ENCODE measurements around the gene BYSL. TPM values are rescaled to one million over a fixed set of nuclear protein-coding genes. Genes with fewer than 3 reads are reported as not detected.
A peak's percentile ranks its signal among the peaks of the same experiment; 100 is the strongest.

The BYSL gene
- total RNA-seq, 1 experiment from 2014 or later, result 50.8 TPM

DNA sequence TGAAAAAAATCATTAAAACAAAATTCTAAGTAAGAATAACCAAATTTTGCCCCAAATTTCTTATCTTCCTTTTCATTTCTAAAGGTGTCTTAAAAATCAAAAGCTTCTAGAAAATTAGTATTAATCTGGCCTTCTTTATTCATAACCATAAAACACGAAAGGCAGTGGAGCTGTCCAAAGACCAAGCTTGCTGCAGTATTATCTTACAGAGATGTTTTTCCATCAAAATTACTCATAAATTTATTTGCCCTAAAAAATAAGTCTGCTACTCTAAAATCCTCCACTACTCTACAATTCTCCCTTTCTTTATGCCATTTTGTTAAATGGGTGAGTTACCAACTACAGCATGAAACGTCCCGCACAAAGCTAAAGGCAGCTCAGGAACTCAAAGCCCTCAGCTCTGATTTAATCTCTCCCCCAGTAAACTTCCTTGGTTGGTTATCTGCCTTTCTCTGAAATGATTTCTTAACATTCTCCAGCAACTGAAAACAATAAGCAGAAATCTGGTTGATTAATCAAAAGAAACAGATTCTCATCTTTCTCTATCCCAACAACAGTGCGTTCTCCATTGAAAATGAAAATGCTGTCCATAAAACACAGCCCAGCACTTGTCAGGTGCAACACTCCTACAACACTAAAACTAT lies 28.3 kb upstream of the BYSL start:
- TF ChIP-seq IRF2 (CRISPR knock-in tag; IDR thresholded peaks at IDR 0.05; ENCODE audit: borderline replicate concordance, low read depth) (no peak), NFE2L1 (CRISPR knock-in tag; IDR thresholded peaks at IDR 0.05) (no peak), SMAD4 (CRISPR knock-in tag; IDR thresholded peaks at IDR 0.05) (no peak)
- TF ChIP-seq, protein P1, sequence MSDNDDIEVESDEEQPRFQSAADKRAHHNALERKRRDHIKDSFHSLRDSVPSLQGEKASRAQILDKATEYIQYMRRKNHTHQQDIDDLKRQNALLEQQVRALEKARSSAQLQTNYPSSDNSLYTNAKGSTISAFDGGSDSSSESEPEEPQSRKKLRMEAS (CRISPR knock-in tag; IDR thresholded peaks at IDR 0.05), result no peak
- DNase-seq (ENCODE audit: low spot score), result no peak
- no peak for ATAC-seq
- Mint-ChIP-seq H3K27me3 (ENCODE audit: low read depth) (no peaks in the 10 kb centered on the region), H3K9me3 (no peaks in the 10 kb centered on the region), H3K27ac (no peak overlapping the region), H3K36me3 (no peaks in the 10 kb centered on the region), H3K4me3 (no peak overlapping the region), H3K4me1 (peaks cover 20% of the 10 kb centered on the region)
- ChIA-PET CTCF (interaction anchor here (0.8 to 5.7 kb wide), 4 partner anchors 28 to 155 kb away, joined by 3 to 53 read pairs (median 4); partner anchors contain the start of genes BYSL, MED20 and TOMM6), POLR2A (no interaction called here)

GRCh38 chr6:41894366-41895299 lies 26.7 kb upstream of the BYSL start:
- Mint-ChIP-seq H3K27me3 (ENCODE audit: low read depth) (no peaks in the 10 kb centered on the region), H3K36me3 (no peaks in the 10 kb centered on the region), H3K27ac (no peak overlapping the region), H3K4me3 (no peak overlapping the region), H3K4me1 (peaks cover 19% of the 10 kb centered on the region), H3K9me3 (no peaks in the 10 kb centered on the region)
- DNase-seq (ENCODE audit: low spot score) (peak; percentile 13), ATAC-seq (peak; percentile 53)
- CTCF ChIA-PET, result interaction anchor here (0.5 to 5.7 kb wide), 7 partner anchors 27 to 221 kb away, joined by 3 to 53 read pairs (median 5); partner anchors contain the start of genes BYSL, MED20 and TOMM6
- TF ChIP-seq ZNF416 (CRISPR knock-in tag; IDR thresholded peaks at IDR 0.05), result no peak
- 0 out of 2 replicates have a peak, but pooled peaks have one; percentile 7 for TF ChIP-seq TEAD1 (CRISPR knock-in tag; IDR thresholded peaks at IDR 0.05)
- peak; percentile 14; the same call in 1 of the 2 replicates for TF ChIP-seq SP1 (CRISPR knock-in tag; conservative IDR thresholded peaks at IDR 0.05)
- peak; percentile 42; the same call in 1 of the 2 replicates for TF ChIP-seq PRDM15 (CRISPR knock-in tag; IDR thresholded peaks at IDR 0.05)
- peak; percentile 24; the same call in 1 of the 2 replicates for TF ChIP-seq NFE2L1 (CRISPR knock-in tag; IDR thresholded peaks at IDR 0.05)
- TF ChIP-seq TEAD4 (CRISPR knock-in tag; IDR thresholded peaks at IDR 0.05), result no peak
- POLR2A ChIA-PET, result interaction anchor here (0.8 to 2.3 kb wide), 3 partner anchors 26 to 210 kb away, joined by 3 to 9 read pairs (median 4); partner anchors contain the start of genes BYSL and MED20

- ChIA-PET CTCF (interaction anchor here (0.5 to 5.7 kb wide), 8 partner anchors 26 to 220 kb away, joined by 3 to 53 read pairs (median 5); partner anchors contain the start of genes BYSL, MED20 and TOMM6), POLR2A (interaction anchor here (0.8 to 2.3 kb wide), 4 partner anchors 25 to 109 kb away, joined by 3 to 9 read pairs (median 4); partner anchors contain the start of genes BYSL and MED20)
- Mint-ChIP-seq H3K4me1 (peaks cover 21% of the 10 kb centered on the region), H3K4me3 (no peak within 1 kb of the TSS), H3K27me3 (ENCODE audit: low read depth) (no peaks in the 10 kb centered on the region), H3K27ac (peak within 1 kb of the TSS; percentile 99), H3K36me3 (no peaks in the 10 kb centered on the region), H3K9me3 (no peaks in the 10 kb centered on the region)
- DNase-seq (ENCODE audit: low spot score), result peak; percentile 95
- ATAC-seq, result peak; percentile 84
- TF ChIP-seq, protein P1 (CRISPR knock-in tag; IDR thresholded peaks at IDR 0.05), result peak; percentile 87
- TF ChIP-seq USF2 (CRISPR knock-in tag; IDR thresholded peaks at IDR 0.05) (peak; percentile 64), ZNF232 (CRISPR knock-in tag; IDR thresholded peaks at IDR 0.05) (no peak), SP1 (CRISPR knock-in tag; conservative IDR thresholded peaks at IDR 0.05) (peak; percentile 60; the same call in 1 of the 2 replicates), USF1 (CRISPR knock-in tag; IDR thresholded peaks at IDR 0.05) (peak; percentile 77), TEAD1 (CRISPR knock-in tag; IDR thresholded peaks at IDR 0.05) (0 out of 2 replicates have a peak, but pooled peaks have one; percentile 24), FOXJ3 (CRISPR knock-in tag; IDR thresholded peaks at IDR 0.05; ENCODE audit: borderline replicate concordance) (no peak), ETV6 (CRISPR knock-in tag; IDR thresholded peaks at IDR 0.05) (0 out of 2 replicates have a peak, but pooled peaks have one; percentile 40), NFYB (CRISPR knock-in tag; conservative IDR thresholded peaks at IDR 0.05; ENCODE audit: low read depth) (peak; percentile 67)
- TF ChIP-seq, protein P2, sequence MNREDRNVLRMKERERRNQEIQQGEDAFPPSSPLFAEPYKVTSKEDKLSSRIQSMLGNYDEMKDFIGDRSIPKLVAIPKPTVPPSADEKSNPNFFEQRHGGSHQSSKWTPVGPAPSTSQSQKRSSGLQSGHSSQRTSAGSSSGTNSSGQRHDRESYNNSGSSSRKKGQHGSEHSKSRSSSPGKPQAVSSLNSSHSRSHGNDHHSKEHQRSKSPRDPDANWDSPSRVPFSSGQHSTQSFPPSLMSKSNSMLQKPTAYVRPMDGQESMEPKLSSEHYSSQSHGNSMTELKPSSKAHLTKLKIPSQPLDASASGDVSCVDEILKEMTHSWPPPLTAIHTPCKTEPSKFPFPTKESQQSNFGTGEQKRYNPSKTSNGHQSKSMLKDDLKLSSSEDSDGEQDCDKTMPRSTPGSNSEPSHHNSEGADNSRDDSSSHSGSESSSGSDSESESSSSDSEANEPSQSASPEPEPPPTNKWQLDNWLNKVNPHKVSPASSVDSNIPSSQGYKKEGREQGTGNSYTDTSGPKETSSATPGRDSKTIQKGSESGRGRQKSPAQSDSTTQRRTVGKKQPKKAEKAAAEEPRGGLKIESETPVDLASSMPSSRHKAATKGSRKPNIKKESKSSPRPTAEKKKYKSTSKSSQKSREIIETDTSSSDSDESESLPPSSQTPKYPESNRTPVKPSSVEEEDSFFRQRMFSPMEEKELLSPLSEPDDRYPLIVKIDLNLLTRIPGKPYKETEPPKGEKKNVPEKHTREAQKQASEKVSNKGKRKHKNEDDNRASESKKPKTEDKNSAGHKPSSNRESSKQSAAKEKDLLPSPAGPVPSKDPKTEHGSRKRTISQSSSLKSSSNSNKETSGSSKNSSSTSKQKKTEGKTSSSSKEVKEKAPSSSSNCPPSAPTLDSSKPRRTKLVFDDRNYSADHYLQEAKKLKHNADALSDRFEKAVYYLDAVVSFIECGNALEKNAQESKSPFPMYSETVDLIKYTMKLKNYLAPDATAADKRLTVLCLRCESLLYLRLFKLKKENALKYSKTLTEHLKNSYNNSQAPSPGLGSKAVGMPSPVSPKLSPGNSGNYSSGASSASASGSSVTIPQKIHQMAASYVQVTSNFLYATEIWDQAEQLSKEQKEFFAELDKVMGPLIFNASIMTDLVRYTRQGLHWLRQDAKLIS (CRISPR knock-in tag; IDR thresholded peaks at IDR 0.05; ENCODE audit: borderline replicate concordance), result no peak
Measured at GRCh38 chr6:41895300-41896233, 25.7 kb upstream of the BYSL start, which contains the start of gene USP49. USP49 (minus strand) TSS chr6:41895375; CDS start chr6:41806983, 88,392 bp downstream.
